HL-60 (cell line): ENCODE results near the gene SLC6A6.

Source experiments
- DNase-seq, 2 experiments: peaks; one replicate each; pipeline ENCODE4 v3.0.0-alpha.2; 2010 to 2020; ENCODE audit warnings: low read depth in 1 of 2, low spot score in 1 of 2
- H3K27ac ChIP-seq: fragments of 250-450 bp; sonication (Bioruptor Pico); replicated peaks from 2 replicates; pipeline ENCODE4 v1.5.1; 2020; ENCODE audit warnings: mild to moderate bottlenecking, moderate library complexity
- H3K27me3 ChIP-seq: fragments of 250-450 bp; sonication (Bioruptor Pico); 2 replicates; pipeline ENCODE4 v1.5.1; 2021; ENCODE audit warnings: mild to moderate bottlenecking, moderate library complexity; ENCODE audit not compliant: insufficient read depth, poor library complexity, severe bottlenecking
- H3K4me3 ChIP-seq: replicated peaks from 2 replicates; pipeline ENCODE4 v1.5.1; 2011; ENCODE audit warnings: mild to moderate bottlenecking, control low read depth, low read length; ENCODE audit not compliant: insufficient read depth
- CTCF ChIP-seq: IDR thresholded peaks from one replicate; pipeline ENCODE4 v1.5.1; 2011; ENCODE audit warnings: low read length, control low read depth, inconsistent platforms; ENCODE audit not compliant: insufficient read depth
- GABPA ChIP-seq: IDR thresholded peaks from 2 replicates; pipeline ENCODE4 v1.6.1; 2012; ENCODE audit warnings: low read depth
- POLR2AphosphoS5 ChIP-seq: IDR thresholded peaks from 2 replicates; pipeline ENCODE4 v1.6.1; 2012; ENCODE audit warnings: low read depth
- SPI1 ChIP-seq: IDR thresholded peaks from 2 replicates; pipeline ENCODE4 v1.6.1; 2012; ENCODE audit warnings: low read depth, mild to moderate bottlenecking, borderline replicate concordance
- TF ChIP-seq, protein P1 (sequence below): IDR thresholded peaks from 2 replicates; pipeline ENCODE4 v1.6.1; 2012; ENCODE audit warnings: low read depth; ENCODE audit not compliant: insufficient replicate concordance

Gene SLC6A6

GRCh38 chr3:14431452-14431916, 29.1 kb downstream of the SLC6A6 start:
- peak; percentile 54 to 87 for DNase-seq
- peak overlapping the region; percentile 69 for H3K27ac ChIP-seq
- TF ChIP-seq POLR2AphosphoS5 = no peak
- TF ChIP-seq SPI1 = peak; percentile 60; the same call in 1 of the 2 replicates
- peak overlapping the region; percentile 12 for H3K4me3 ChIP-seq
- H3K27me3 ChIP-seq = no peaks in the 10 kb centered on the region

GRCh38 chr3:14431917-14432834, 29.8 kb downstream of the SLC6A6 start:
- peak overlapping the region; percentile 69 for H3K27ac ChIP-seq
- peak; percentile 81 to 96 for DNase-seq

DNA sequence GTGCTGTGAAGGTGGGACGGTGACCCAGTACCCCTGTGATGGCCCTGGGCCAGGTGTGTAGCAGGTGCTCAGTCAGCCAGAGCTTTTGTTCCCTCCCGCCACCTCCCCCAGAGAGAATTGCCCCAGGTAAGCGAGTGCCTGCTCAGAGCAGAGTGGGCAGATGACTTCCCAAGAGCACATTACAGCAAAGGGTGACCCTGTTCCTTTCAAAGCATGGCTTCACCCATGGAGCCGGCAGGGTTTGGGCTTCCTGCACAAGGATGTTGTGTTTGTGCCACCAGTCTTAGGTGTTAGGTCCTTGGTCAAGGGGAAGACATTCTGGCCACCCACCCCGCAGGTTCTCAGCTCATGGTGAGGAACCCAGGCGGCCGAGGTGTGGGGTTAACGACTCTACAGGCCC, 30.7 kb downstream of the SLC6A6 start:
- DNase-seq = no peak
- no peak overlapping the region for H3K4me3 ChIP-seq
- H3K27ac ChIP-seq = peak overlapping the region; percentile 69
- TF ChIP-seq CTCF (no peak), POLR2AphosphoS5 (no peak), SPI1 (no peak), GABPA (no peak)
- TF ChIP-seq, protein P1, sequence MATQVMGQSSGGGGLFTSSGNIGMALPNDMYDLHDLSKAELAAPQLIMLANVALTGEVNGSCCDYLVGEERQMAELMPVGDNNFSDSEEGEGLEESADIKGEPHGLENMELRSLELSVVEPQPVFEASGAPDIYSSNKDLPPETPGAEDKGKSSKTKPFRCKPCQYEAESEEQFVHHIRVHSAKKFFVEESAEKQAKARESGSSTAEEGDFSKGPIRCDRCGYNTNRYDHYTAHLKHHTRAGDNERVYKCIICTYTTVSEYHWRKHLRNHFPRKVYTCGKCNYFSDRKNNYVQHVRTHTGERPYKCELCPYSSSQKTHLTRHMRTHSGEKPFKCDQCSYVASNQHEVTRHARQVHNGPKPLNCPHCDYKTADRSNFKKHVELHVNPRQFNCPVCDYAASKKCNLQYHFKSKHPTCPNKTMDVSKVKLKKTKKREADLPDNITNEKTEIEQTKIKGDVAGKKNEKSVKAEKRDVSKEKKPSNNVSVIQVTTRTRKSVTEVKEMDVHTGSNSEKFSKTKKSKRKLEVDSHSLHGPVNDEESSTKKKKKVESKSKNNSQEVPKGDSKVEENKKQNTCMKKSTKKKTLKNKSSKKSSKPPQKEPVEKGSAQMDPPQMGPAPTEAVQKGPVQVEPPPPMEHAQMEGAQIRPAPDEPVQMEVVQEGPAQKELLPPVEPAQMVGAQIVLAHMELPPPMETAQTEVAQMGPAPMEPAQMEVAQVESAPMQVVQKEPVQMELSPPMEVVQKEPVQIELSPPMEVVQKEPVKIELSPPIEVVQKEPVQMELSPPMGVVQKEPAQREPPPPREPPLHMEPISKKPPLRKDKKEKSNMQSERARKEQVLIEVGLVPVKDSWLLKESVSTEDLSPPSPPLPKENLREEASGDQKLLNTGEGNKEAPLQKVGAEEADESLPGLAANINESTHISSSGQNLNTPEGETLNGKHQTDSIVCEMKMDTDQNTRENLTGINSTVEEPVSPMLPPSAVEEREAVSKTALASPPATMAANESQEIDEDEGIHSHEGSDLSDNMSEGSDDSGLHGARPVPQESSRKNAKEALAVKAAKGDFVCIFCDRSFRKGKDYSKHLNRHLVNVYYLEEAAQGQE = no peak
- H3K27me3 ChIP-seq = no peaks in the 10 kb centered on the region

More at GRCh38 chr3:14431917-14432834, 29.8 kb downstream of the SLC6A6 start:
- TF ChIP-seq POLR2AphosphoS5 = peak; percentile 54
- TF ChIP-seq CTCF = no peak
- Histone ChIP-seq H3K4me3 (peak overlapping the region; percentile 12), H3K27me3 (no peaks in the 10 kb centered on the region)

GRCh38 chr3:14434126-14434497, 31.7 kb downstream of the SLC6A6 start:
- peak overlapping the region; percentile 47 for H3K27ac ChIP-seq
- no peak overlapping the region for H3K4me3 ChIP-seq
- no peaks in the 10 kb centered on the region for H3K27me3 ChIP-seq
- peak in 1 of 2 experiments; percentile 61 for DNase-seq
- no peak for TF ChIP-seq SPI1
- TF ChIP-seq, protein P1 = no peak
- TF ChIP-seq GABPA = no peak
- TF ChIP-seq CTCF = no peak
- no peak for TF ChIP-seq POLR2AphosphoS5
